Left lung (tissue), 10 donors: ENCODE results near the gene HK1. TPM values are rescaled to one million over a fixed set of nuclear protein-coding genes. Genes with fewer than 3 reads are reported as not detected.

Experiments used
- ATAC-seq: fragments of 200-7000 bp; cut with Tn5 transposase; one replicate; pipeline ENCODE4 v1.9.1; 2020; ENCODE audit warnings: moderate library complexity
- DNase-seq, 4 donors: peaks; one replicate each; pipeline ENCODE4 v3.0.0-alpha.2; 2013 to 2020
- H3K27ac ChIP-seq, 2 donors: fragments of 200-600 bp; sonication (generic) in 1 of 2; one replicate each; pipeline versions ENCODE4 v1.5.0 to v1.8.0; 2020 to 2021
- H3K27me3 ChIP-seq, 2 donors: fragments of 200-600 bp; sonication (generic) in 1 of 2; one replicate each; pipeline versions ENCODE4 v1.5.0 to v1.8.0; 2020 to 2021
- H3K36me3 ChIP-seq, 2 donors: fragments of 200-600 bp; sonication (generic) in 1 of 2; one replicate each; pipeline versions ENCODE4 v1.5.0 to v1.8.0; 2020 to 2021
- H3K4me1 ChIP-seq, 2 donors: fragments of 200-600 bp; one replicate each; pipeline ENCODE4 v1.8.0; 2021
- H3K4me3 ChIP-seq, 2 donors: fragments of 200-600 bp; sonication (generic) in 1 of 2; one replicate each; pipeline versions ENCODE4 v1.5.0 to v1.8.0; 2020 to 2021; ENCODE audit warnings: mild to moderate bottlenecking in 1 of 2
- H3K9me3 ChIP-seq, 2 donors: fragments of 200-600 bp; sonication (generic) in 1 of 2; one replicate each; pipeline versions ENCODE4 v1.5.0 to v1.8.0; 2020 to 2021
- intact Hi-C, 2 donors: fragments of 100-400 bp; cut with DNase I; formaldehyde crosslinking; loops; one replicate each; pipeline versions ENCODE4 v1.11.2 to v1.14.2; 2022
- polyA plus RNA-seq, 6 donors: library from polyadenylated mRNA; unstranded; fragments of 120-200 nt; gene quantifications; one replicate each; pipeline ENCODE4 v1.2.1, GENCODE V29; 2013; ENCODE audit not compliant: insufficient read length in 6 of 6
- total RNA-seq, 2 donors: library from RNA; stranded (reverse); fragmentation: NEBNext Ultra II Directional; extraction: Animal tissue kit (Norgen Biotek cat#: 25700); gene quantifications; one replicate each; pipeline ENCODE4 v1.2.1, GENCODE V29; 2021
- TF ChIP-seq, protein P1 (sequence below), 2 donors: fragments of 200-600 bp; sonication (generic) in 1 of 2; IDR thresholded peaks; one replicate each; pipeline versions ENCODE4 v1.5.0 to v1.8.0; 2021; ENCODE audit warnings: antibody characterized with exemption in 2 of 2
- donor health status: DM: no; HTN: yes; CAD: no.
- donor health status: DM: no; HTN: no; CAD: no.

Gene HK1
- total and polyA plus RNA-seq, 8 donors: 51.5 to 126 (median 57.8) TPM

DNA sequence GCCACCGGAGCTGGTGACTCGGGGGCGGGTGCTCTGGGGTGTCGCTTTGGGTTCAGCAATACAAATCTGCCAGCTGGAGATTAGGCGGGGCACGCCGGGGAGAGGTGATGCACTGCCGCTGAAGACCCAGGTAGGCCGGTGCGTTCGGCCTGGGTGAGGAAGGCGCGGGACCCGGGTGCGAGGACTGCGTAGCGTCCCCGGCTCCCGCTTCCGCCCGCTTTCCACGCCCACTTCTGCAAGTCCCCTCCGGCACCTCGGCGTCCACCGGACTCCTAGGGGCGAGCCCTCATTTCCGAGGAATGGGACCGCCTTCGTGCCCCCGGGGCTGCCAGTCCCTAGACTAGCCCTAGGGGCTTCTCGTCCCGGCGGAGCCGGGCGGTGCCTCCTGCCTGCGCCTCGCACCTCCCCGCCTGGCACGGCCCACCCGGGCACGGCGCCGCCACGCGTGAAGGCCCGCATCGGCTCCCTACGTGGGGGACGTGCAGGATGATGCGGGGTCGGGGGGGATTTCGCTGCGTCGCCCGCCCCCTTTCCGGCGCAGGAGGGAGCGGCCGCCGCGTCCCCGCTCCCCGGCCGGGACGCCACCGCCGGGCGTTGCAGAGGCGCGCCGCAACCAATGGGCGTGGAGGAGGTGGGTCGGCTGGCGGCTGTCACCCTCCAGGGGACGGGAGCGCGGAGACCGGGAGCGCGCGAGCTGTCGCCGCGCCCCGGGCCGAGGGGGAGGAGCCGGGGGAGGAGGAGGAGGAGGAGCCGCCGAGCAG, 40.0 kb downstream of the HK1 start:
- peaks cover 20 to 52% of the 10 kb centered on the region in 2 donors for H3K4me1 ChIP-seq
- no peaks in the 10 kb centered on the region for H3K9me3 ChIP-seq
- H3K27ac ChIP-seq: peak overlapping the region; percentile 91 to 93
- H3K36me3 ChIP-seq: no peaks in the 10 kb centered on the region
- H3K27me3 ChIP-seq: no peaks in the 10 kb centered on the region
- intact Hi-C loops: no loop called here
- DNase-seq (peak; percentile 89 to 99 (median 94)), ATAC-seq (peak; percentile 96)
- H3K4me3 ChIP-seq: peak overlapping the region; percentile 89 to 95
- TF ChIP-seq, protein P1, sequence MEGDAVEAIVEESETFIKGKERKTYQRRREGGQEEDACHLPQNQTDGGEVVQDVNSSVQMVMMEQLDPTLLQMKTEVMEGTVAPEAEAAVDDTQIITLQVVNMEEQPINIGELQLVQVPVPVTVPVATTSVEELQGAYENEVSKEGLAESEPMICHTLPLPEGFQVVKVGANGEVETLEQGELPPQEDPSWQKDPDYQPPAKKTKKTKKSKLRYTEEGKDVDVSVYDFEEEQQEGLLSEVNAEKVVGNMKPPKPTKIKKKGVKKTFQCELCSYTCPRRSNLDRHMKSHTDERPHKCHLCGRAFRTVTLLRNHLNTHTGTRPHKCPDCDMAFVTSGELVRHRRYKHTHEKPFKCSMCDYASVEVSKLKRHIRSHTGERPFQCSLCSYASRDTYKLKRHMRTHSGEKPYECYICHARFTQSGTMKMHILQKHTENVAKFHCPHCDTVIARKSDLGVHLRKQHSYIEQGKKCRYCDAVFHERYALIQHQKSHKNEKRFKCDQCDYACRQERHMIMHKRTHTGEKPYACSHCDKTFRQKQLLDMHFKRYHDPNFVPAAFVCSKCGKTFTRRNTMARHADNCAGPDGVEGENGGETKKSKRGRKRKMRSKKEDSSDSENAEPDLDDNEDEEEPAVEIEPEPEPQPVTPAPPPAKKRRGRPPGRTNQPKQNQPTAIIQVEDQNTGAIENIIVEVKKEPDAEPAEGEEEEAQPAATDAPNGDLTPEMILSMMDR (IDR thresholded peaks at IDR 0.05): no peak

DNA sequence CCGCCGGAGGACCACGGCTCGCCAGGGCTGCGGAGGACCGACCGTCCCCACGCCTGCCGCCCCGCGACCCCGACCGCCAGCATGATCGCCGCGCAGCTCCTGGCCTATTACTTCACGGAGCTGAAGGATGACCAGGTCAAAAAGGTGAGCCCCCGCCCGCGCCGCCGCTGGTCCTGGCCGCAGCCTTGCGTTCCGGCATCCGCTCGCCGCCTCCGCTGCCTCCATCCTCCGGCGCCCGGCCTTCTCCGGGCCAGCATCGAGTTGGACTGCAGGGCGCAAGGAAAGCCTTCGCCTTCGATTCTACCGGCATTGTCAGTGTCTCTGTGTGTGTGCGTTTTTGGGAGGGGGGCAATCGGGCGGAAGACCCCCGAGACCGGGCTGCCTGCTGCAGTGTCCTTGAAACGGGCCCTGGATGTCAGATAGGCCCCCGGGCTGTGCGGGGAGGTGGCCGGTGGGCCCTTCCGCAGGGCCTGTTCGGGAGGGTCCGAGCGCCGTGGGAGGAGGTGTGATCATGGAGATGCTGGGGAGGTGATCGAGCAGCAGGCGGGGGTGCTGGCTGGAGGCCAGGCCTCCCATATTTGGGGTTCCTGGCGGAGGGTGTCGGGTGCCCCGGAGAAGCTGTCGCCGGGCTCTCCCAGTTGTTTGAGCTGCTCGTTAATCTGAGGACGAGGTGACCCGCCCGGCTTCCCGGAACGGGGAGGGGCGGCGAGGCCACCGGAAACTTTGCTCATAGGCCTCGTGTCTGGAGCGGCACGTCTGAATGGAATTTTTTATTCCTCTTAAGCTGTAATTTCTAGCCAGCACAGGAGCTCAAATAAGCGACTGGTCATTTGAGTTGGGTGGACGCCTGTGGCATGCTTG, 40.8 kb downstream of the HK1 start:
- ATAC-seq: peak; percentile 68
- TF ChIP-seq, protein P1 (IDR thresholded peaks at IDR 0.05): no peak
- DNase-seq: peak in 3 of 4 donors; percentile 72 to 95 (median 86)

DNA sequence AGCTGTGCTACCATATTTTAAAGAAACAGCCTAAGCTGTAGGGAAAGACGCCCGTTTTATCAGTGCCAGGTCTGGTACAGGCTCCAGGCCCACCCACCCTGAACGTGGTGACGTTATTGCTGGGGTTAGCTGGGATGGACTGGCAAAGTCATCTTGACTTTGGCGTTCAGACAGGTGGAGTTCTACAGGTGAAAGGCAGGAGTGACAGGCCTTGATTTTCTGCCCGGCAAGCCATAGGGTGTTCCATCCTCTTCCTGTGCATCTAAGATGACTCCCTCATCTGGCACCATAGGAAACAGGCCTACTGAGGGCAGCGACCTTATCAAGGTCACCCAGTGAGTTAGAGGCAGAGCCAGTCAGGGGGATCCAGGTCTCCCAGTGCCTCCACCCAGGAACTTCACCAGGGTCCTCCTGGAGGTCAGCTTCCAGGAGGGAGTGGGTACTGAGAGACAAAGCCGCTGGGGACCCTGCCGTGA, 41.6 kb downstream of the HK1 start:
- Histone ChIP-seq H3K4me1 (peaks cover 23 to 66% of the 10 kb centered on the region in 2 donors), H3K9me3 (no peaks in the 10 kb centered on the region), H3K27me3 (no peaks in the 10 kb centered on the region), H3K36me3 (no peaks in the 10 kb centered on the region), H3K4me3 (peak overlapping the region; percentile 89 to 95), H3K27ac (peak overlapping the region; percentile 91 to 93)
- ATAC-seq (no peak), DNase-seq (no peak)
- TF ChIP-seq, protein P1 (IDR thresholded peaks at IDR 0.05): no peak
- intact Hi-C loops: no loop called here

More for the DNA sequence above, 40.8 kb downstream of the HK1 start:
- no peaks in the 10 kb centered on the region for H3K9me3 ChIP-seq
- H3K4me3 ChIP-seq: peak overlapping the region; percentile 89 to 95
- peak overlapping the region; percentile 91 to 93 for H3K27ac ChIP-seq
- H3K36me3 ChIP-seq: no peaks in the 10 kb centered on the region
- no peaks in the 10 kb centered on the region for H3K27me3 ChIP-seq
- peaks cover 23 to 60% of the 10 kb centered on the region in 2 donors for H3K4me1 ChIP-seq
- intact Hi-C loops: no loop called here

DNA sequence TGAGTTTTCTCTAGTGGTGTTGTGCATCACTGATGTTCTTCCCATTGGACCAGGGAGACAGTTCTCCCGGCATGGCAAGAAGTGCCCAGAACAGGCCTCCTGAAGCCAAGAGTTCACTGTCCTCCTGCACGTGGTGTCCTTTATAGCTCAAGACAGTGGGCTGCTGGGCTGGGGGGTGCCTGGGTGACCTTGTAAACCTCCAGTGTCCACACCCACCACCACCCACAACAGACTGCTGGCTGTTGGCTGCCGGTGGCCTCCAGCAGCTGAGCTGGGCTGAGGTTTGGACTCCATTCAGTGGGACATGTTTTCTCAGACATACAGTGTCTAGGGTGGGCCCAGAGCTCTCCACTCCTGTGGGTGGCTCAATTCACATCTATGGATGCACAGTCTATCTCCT, 42.2 kb downstream of the HK1 start:
- ATAC-seq: no peak
- no peaks in the 10 kb centered on the region for H3K27me3 ChIP-seq
- H3K9me3 ChIP-seq: no peaks in the 10 kb centered on the region
- no peak for DNase-seq
- no peaks in the 10 kb centered on the region for H3K36me3 ChIP-seq
- intact Hi-C loops: no loop called here
- TF ChIP-seq, protein P1 (IDR thresholded peaks at IDR 0.05): no peak
- peaks cover 23 to 73% of the 10 kb centered on the region in 2 donors for H3K4me1 ChIP-seq
- peak overlapping the region in 1 of 2 donors; percentile 93 for H3K27ac ChIP-seq
- H3K4me3 ChIP-seq: peak overlapping the region in 1 of 2 donors; percentile 95
